ENCODE data around the gene ACAA1. TPM values are rescaled to one million over a fixed set of nuclear protein-coding genes. Genes with fewer than 3 reads are reported as not detected.

The ACAA1 gene
- polyA plus RNA-seq, 2 donors, result 79.4 to 101 TPM

DNA sequence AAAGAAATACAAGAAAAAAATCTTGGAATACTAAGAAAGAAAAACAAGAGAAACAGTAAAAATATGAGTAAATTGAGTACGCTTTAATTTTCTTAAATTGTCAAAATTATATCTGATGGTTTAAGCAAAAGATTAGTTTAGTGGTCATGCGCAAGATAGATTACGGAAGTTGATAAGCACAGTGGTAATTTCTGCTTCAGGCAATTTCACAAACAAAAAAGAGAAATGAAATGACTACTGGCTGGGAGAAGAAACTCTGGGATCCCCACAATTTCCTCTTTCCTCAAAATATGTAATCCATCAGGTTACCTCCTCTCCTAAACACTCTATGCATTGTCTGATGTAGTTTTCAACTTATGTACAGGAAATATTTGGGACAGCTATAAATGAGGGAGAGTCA, 10.5 kb upstream of the ACAA1 start:
- H3K9me3 ChIP-seq (ENCODE audit: control insufficient read depth in 2 of 2, insufficient read depth in 1 of 2, low read depth in 1 of 2, low read length in 1 of 2), result peaks cover 0 to 2% of the 10 kb centered on the region in 2 donors
- 93 to 95% methylated on average over 3 of the region's 3 CpGs for WGBS, 2 donors
- no peak overlapping the region for H3K27ac ChIP-seq (ENCODE audit: low read depth in 2 of 2, low read length in 1 of 2)

DNA sequence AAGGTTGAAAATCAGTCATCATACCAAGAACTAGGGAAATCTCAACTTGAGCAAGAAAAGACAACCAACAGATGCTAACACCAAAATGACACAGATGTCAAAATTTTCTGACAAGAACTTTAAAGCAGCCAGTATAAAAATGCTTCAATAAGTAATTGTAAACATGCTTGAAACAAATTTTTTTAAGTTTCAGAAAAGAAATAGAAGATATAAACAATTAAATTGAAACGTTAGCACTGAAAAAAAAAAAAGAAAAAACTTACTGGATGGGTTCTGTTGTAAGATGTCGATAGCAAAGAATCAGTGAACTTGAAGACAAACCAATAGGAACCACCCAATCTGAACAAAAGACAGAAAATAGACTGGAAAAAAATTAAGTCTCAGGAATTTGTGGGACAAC, 9.6 kb upstream of the ACAA1 start:
- 83 to 90% methylated on average over 2 of the region's 2 CpGs for WGBS, 2 donors
- Histone ChIP-seq H3K27ac (ENCODE audit: low read depth in 2 of 2, low read length in 1 of 2) (no peak overlapping the region), H3K9me3 (ENCODE audit: control insufficient read depth in 2 of 2, insufficient read depth in 1 of 2, low read depth in 1 of 2, low read length in 1 of 2) (peaks cover 0 to 2% of the 10 kb centered on the region in 2 donors), H3K27me3 (ENCODE audit: control insufficient read depth in 1 of 2, insufficient read depth in 2 of 2, low read length in 2 of 2) (no peaks in the 10 kb centered on the region), H3K36me3 (ENCODE audit: control insufficient read depth in 2 of 2, insufficient read depth in 2 of 2, low read length in 1 of 2) (peaks cover 3 to 7% of the 10 kb centered on the region in 2 donors), H3K4me1 (ENCODE audit: control insufficient read depth in 2 of 2, insufficient read depth in 2 of 2, low read length in 1 of 2) (no peaks in the 10 kb centered on the region), H3K4me3 (ENCODE audit: low read depth in 1 of 2, low read length in 2 of 2) (no peak overlapping the region)

More for the DNA sequence above, 10.5 kb upstream of the ACAA1 start:
- Histone ChIP-seq H3K27me3 (ENCODE audit: control insufficient read depth in 1 of 2, insufficient read depth in 2 of 2, low read length in 2 of 2) (no peaks in the 10 kb centered on the region), H3K4me1 (ENCODE audit: control insufficient read depth in 2 of 2, insufficient read depth in 2 of 2, low read length in 1 of 2) (no peaks in the 10 kb centered on the region), H3K36me3 (ENCODE audit: control insufficient read depth in 2 of 2, insufficient read depth in 2 of 2, low read length in 1 of 2) (no peaks in the 10 kb centered on the region), H3K4me3 (ENCODE audit: low read depth in 1 of 2, low read length in 2 of 2) (no peak overlapping the region)

DNA sequence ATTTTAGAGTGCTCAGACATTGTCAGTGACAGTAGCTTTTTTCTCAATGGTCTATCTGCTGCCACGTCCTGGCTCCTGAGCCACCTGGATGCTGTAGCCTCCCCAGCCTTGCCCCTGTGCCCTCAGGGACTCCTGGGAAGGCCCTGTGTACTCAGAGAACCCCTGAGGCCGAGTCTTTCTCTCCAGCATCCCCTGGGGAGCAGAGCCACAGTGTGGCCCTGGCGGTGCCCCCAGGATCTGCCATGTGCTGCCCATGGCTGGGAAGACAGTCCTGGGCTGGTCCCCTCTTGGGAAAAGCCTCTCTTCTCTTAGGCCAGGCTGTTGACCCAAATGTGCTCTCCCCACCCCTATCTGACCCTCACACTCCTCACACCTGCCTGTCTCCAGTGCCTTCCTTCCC, 6.6 kb upstream of the ACAA1 start:
- Histone ChIP-seq H3K4me3 (ENCODE audit: low read depth in 1 of 2, low read length in 2 of 2) (no peak overlapping the region), H3K27me3 (ENCODE audit: control insufficient read depth in 1 of 2, insufficient read depth in 2 of 2, low read length in 2 of 2) (no peaks in the 10 kb centered on the region), H3K36me3 (ENCODE audit: control insufficient read depth in 2 of 2, insufficient read depth in 2 of 2, low read length in 1 of 2) (peaks cover 8 to 15% of the 10 kb centered on the region in 2 donors), H3K4me1 (ENCODE audit: control insufficient read depth in 2 of 2, insufficient read depth in 2 of 2, low read length in 1 of 2) (peaks cover 10% of the 10 kb centered on the region in 2 donors), H3K9me3 (ENCODE audit: control insufficient read depth in 2 of 2, insufficient read depth in 1 of 2, low read depth in 1 of 2, low read length in 1 of 2) (peaks cover 0 to 2% of the 10 kb centered on the region in 2 donors), H3K27ac (ENCODE audit: low read depth in 2 of 2, low read length in 1 of 2) (no peak overlapping the region)
- 61 to 80% methylated on average over 3 of the region's 3 CpGs for WGBS, 2 donors

DNA sequence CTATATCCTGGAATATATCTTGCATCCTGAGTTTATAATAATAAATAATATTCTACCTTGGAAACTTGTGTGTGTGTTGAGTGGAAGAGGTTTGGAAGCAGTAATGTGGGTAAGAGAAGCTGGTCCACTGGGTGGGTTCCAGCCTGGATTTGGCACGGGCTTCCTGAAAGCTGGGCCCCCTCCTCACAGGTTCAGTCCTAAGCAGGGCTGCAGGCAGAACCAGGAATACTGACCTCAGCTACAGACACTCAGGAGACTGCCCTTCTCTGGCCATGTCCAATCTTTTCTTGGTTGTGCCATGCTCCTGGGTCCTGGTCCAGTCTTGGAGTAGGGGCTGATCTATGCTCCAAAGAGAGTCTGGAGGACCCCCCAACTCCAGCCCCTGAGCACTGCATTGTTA, 6.0 kb upstream of the ACAA1 start:
- 82 to 88% methylated on average over 1 of the region's 1 CpG for WGBS, 2 donors
- H3K4me3 ChIP-seq (ENCODE audit: low read depth in 1 of 2, low read length in 2 of 2), result no peak overlapping the region
- H3K27ac ChIP-seq (ENCODE audit: low read depth in 2 of 2, low read length in 1 of 2), result no peak overlapping the region
- H3K27me3 ChIP-seq (ENCODE audit: control insufficient read depth in 1 of 2, insufficient read depth in 2 of 2, low read length in 2 of 2), result no peaks in the 10 kb centered on the region
- H3K36me3 ChIP-seq (ENCODE audit: control insufficient read depth in 2 of 2, insufficient read depth in 2 of 2, low read length in 1 of 2), result peaks cover 8 to 15% of the 10 kb centered on the region in 2 donors
- peaks cover 0 to 2% of the 10 kb centered on the region in 2 donors for H3K9me3 ChIP-seq (ENCODE audit: control insufficient read depth in 2 of 2, insufficient read depth in 1 of 2, low read depth in 1 of 2, low read length in 1 of 2)
- peaks cover 10 to 13% of the 10 kb centered on the region in 2 donors for H3K4me1 ChIP-seq (ENCODE audit: control insufficient read depth in 2 of 2, insufficient read depth in 2 of 2, low read length in 1 of 2)

DNA sequence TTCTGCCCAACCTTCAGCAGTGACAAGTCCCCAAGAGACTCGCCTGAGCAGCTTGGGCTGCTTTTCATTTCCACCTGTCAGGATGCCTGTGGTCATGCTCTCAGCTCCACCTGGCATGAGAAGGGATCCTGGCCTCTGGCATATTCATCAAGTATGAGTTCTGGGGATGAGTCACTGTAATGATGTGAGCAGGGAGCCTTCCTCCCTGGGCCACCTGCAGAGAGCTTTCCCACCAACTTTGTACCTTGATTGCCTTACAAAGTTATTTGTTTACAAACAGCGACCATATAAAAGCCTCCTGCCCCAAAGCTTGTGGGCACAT, 5.0 kb upstream of the ACAA1 start:
- Histone ChIP-seq H3K4me1 (ENCODE audit: control insufficient read depth in 2 of 2, insufficient read depth in 2 of 2, low read length in 1 of 2) (peaks cover 10 to 17% of the 10 kb centered on the region in 2 donors), H3K27ac (ENCODE audit: low read depth in 2 of 2, low read length in 1 of 2) (peak overlapping the region in 1 of 2 donors; percentile 9), H3K27me3 (ENCODE audit: control insufficient read depth in 1 of 2, insufficient read depth in 2 of 2, low read length in 2 of 2) (no peaks in the 10 kb centered on the region), H3K4me3 (ENCODE audit: low read depth in 1 of 2, low read length in 2 of 2) (no peak overlapping the region), H3K9me3 (ENCODE audit: control insufficient read depth in 2 of 2, insufficient read depth in 1 of 2, low read depth in 1 of 2, low read length in 1 of 2) (peaks cover 0 to 2% of the 10 kb centered on the region in 2 donors), H3K36me3 (ENCODE audit: control insufficient read depth in 2 of 2, insufficient read depth in 2 of 2, low read length in 1 of 2) (peaks cover 8 to 15% of the 10 kb centered on the region in 2 donors)
- 79 to 86% methylated on average over 2 of the region's 2 CpGs for WGBS, 2 donors

GRCh38 chr3:38141173-38141951, 4.4 kb upstream of the ACAA1 start:
- H3K36me3 ChIP-seq (ENCODE audit: control insufficient read depth in 2 of 2, insufficient read depth in 2 of 2, low read length in 1 of 2), result peaks cover 8 to 15% of the 10 kb centered on the region in 2 donors
- 89 to 93% methylated on average over 7 of the region's 7 CpGs for WGBS, 2 donors

GRCh38 chr3:38140326-38141172, 3.6 kb upstream of the ACAA1 start:
- Histone ChIP-seq H3K27ac (ENCODE audit: low read depth in 2 of 2, low read length in 1 of 2) (no peak overlapping the region), H3K36me3 (ENCODE audit: control insufficient read depth in 2 of 2, insufficient read depth in 2 of 2, low read length in 1 of 2) (peaks cover 8 to 15% of the 10 kb centered on the region in 2 donors), H3K4me3 (ENCODE audit: low read depth in 1 of 2, low read length in 2 of 2) (peak overlapping the region in 1 of 2 donors; percentile 98), H3K27me3 (ENCODE audit: control insufficient read depth in 1 of 2, insufficient read depth in 2 of 2, low read length in 2 of 2) (no peaks in the 10 kb centered on the region), H3K4me1 (ENCODE audit: control insufficient read depth in 2 of 2, insufficient read depth in 2 of 2, low read length in 1 of 2) (peaks cover 10 to 17% of the 10 kb centered on the region in 2 donors), H3K9me3 (ENCODE audit: control insufficient read depth in 2 of 2, insufficient read depth in 1 of 2, low read depth in 1 of 2, low read length in 1 of 2) (no peaks in the 10 kb centered on the region)
- 95 to 96% methylated on average over 13 of the region's 13 CpGs for WGBS, 2 donors

More at GRCh38 chr3:38141173-38141951, 4.4 kb upstream of the ACAA1 start:
- H3K27ac ChIP-seq (ENCODE audit: low read depth in 2 of 2, low read length in 1 of 2), result peak overlapping the region in 1 of 2 donors; percentile 9
- H3K27me3 ChIP-seq (ENCODE audit: control insufficient read depth in 1 of 2, insufficient read depth in 2 of 2, low read length in 2 of 2), result no peaks in the 10 kb centered on the region
- peaks cover 0 to 2% of the 10 kb centered on the region in 2 donors for H3K9me3 ChIP-seq (ENCODE audit: control insufficient read depth in 2 of 2, insufficient read depth in 1 of 2, low read depth in 1 of 2, low read length in 1 of 2)
- no peak overlapping the region for H3K4me3 ChIP-seq (ENCODE audit: low read depth in 1 of 2, low read length in 2 of 2)
- peaks cover 10 to 17% of the 10 kb centered on the region in 2 donors for H3K4me1 ChIP-seq (ENCODE audit: control insufficient read depth in 2 of 2, insufficient read depth in 2 of 2, low read length in 1 of 2)

DNA sequence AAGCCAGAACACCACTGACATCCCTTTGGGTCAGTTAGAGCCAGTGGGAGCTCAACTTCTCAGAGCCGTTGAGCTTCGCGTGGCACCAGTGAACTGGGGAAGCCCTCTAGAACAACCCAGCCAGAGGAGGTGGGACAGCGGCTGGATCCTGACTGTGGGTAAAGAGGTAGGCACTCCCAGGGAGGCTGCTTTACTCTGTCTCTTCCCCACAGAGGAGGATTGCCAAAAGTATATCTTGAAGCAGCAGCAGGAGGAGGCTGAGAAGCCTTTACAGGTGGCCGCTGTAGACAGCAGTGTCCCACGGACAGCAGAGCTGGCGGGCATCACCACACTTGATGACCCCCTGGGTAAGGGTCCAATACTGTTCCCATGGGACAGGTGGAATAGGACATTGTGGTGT, 2.7 kb upstream of the ACAA1 start:
- 77 to 79% methylated on average over 7 of the region's 7 CpGs for WGBS, 2 donors
- Histone ChIP-seq H3K4me1 (ENCODE audit: control insufficient read depth in 2 of 2, insufficient read depth in 2 of 2, low read length in 1 of 2) (peaks cover 10 to 17% of the 10 kb centered on the region in 2 donors), H3K27ac (ENCODE audit: low read depth in 2 of 2, low read length in 1 of 2) (no peak overlapping the region), H3K4me3 (ENCODE audit: low read depth in 1 of 2, low read length in 2 of 2) (peak overlapping the region; percentile 95 to 98), H3K27me3 (ENCODE audit: control insufficient read depth in 1 of 2, insufficient read depth in 2 of 2, low read length in 2 of 2) (no peaks in the 10 kb centered on the region), H3K36me3 (ENCODE audit: control insufficient read depth in 2 of 2, insufficient read depth in 2 of 2, low read length in 1 of 2) (peaks cover 8 to 15% of the 10 kb centered on the region in 2 donors), H3K9me3 (ENCODE audit: control insufficient read depth in 2 of 2, insufficient read depth in 1 of 2, low read depth in 1 of 2, low read length in 1 of 2) (no peaks in the 10 kb centered on the region)

- peaks cover 10 to 17% of the 10 kb centered on the region in 2 donors for H3K4me1 ChIP-seq (ENCODE audit: control insufficient read depth in 2 of 2, insufficient read depth in 2 of 2, low read length in 1 of 2)
- H3K9me3 ChIP-seq (ENCODE audit: control insufficient read depth in 2 of 2, insufficient read depth in 1 of 2, low read depth in 1 of 2, low read length in 1 of 2), result no peaks in the 10 kb centered on the region
- 8% methylated on average over 8 of the region's 8 CpGs for WGBS, 2 donors
- peak overlapping the region; percentile 95 to 98 for H3K4me3 ChIP-seq (ENCODE audit: low read depth in 1 of 2, low read length in 2 of 2)
- peaks cover 8 to 15% of the 10 kb centered on the region in 2 donors for H3K36me3 ChIP-seq (ENCODE audit: control insufficient read depth in 2 of 2, insufficient read depth in 2 of 2, low read length in 1 of 2)
- no peaks in the 10 kb centered on the region for H3K27me3 ChIP-seq (ENCODE audit: control insufficient read depth in 1 of 2, insufficient read depth in 2 of 2, low read length in 2 of 2)
- peak overlapping the region; percentile 96 for H3K27ac ChIP-seq (ENCODE audit: low read depth in 2 of 2, low read length in 1 of 2)
These were observed 2.3 kb upstream of the ACAA1 start for GRCh38 chr3:38139191-38139590.
